T1000 (cell line): Measurements from ENCODE around the gene SDK2.

Source experiments
- DNase-seq: peaks from one replicate; lab custom pipeline; 2025; ENCODE audit warnings: mixed read lengths; lab: John Stamatoyannopoulos, UW

Gene SDK2

DNA sequence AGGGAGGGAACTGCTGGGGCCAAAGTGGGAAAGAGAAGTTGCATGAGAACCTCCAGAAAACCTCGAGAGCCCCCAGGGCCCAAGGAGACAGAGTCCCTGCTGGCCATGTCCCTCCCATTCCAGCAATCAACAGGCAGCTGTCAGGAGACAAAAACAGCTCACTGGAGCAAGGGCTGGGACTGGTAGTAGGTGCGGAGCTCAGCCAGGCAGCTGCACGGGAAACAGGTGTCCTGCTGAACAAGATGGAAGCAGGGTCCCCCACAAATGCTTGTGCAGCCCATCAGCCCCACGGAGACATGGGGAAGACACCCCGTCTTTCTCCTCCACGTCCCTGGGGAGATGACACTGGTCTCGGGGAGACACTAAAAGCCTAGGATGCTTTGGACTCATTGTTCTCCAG lies 34.5 kb downstream of the SDK2 start:
- no peak for DNase-seq

DNA sequence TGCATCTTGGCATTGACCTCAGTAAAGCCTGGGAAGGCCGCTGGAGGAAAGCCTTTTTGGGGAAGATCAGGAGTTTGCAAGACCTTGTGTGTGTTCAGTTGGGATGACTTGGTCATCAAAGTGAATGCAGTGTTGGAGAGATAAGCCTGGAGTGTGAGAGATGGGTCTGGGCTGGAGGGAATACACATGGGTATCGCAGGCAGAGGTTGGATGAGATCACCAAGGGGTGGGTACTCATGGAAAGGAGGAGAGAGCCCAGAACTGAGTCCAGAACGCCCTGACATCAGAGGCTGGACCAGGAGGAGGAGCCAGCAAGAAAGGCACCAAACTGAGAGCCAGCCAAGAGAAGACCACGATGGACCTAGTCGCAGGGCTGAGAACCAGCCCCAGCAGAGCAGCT lies 35.2 kb downstream of the SDK2 start:
- no peak for DNase-seq

DNA sequence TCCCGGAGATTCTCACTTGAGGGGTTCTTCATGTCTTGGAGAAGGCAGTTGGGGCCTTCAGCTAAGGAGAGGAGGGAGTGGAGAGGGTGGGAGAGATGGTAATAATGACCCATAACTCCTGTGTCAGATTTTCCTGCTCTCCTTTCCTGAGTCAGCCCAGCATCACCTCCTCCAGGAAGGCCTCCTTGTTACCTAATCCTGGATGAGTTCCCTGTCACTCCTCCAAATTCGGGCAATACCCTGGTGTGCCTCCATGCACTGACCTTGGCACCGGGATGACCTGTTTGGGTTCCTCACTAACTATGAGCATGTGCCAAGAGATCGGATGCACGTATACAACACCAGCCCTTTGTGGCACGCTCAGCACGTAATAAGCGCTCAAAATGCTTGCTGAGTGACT lies 38.8 kb downstream of the SDK2 start:
- no peak for DNase-seq

DNA sequence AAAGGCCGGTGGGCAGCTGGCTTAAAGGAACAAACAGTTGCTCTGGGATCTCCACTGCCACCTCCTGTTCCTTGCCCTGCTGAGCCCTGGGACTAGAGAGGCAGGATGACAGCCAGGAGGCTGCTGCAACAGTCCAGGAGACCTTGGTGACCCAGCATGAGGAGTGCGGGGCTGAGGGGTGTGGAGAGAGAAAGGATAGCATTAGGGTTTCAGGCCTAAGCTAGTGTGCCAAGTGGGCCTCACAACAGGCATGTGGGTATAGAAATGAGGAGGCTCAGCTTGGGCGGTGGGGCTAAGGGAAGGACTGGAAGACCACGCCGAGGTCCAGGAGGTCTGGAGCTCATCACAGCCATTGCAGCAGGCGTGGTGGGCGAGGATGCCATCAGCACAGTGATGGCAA lies 39.8 kb downstream of the SDK2 start:
- no peak for DNase-seq

DNA sequence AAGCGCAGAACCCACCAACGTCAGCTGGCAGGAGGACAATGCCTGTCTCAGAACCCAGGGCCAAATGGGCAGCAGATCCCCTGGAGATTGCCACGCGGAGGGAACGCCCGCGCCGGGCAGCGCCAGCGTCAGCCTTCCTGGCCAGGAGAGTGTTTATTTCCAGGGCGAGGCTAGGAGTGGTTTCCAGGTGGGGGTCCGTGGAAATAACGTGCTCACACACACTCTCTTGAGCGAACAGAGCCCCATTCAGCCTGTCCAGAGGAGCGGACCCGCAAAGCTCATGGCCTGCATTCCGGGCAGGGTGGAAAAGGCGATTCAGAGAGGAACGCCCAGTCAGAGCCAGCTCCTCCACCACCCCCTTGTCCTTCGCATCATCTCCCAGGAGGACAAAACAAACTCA lies 40.3 kb downstream of the SDK2 start:
- no peak for DNase-seq

DNA sequence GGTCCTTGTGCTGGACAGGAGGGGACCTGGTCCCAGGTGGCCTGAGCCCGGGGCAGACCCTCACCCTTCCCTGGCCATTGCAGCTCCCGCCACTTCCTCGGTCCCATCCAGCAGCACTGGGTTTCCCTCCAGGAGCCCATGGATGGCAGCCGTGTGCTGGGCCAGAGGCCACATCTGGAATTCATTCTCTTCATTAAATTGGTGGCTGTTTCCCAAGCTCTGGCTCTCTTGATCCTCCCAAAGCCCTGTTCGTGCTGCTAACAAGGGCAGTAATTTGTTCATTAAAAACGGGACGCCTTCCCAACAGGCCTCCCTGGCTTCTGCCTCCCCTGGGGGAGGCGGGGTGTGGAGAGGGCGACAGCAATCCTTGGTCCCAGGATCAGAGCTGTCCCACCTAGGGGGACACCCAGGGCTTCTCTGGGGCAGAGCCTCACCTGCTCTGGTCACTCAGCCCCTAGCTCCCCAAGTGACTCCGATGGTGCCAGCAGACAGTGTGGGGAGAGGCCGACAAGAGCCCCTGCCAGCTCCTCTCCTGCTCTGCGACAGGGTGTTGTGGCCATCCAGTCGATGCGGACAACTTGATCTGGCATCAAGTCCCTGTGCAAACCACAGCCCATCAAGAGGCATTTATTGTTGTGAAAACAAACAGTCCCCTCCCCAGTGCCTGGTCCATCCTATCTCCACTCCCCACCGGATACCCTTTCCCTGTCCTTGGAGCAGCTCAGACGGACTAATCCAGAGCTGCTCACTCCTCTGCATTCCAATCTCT lies 44.0 kb downstream of the SDK2 start:
- DNase-seq, result no peak

DNA sequence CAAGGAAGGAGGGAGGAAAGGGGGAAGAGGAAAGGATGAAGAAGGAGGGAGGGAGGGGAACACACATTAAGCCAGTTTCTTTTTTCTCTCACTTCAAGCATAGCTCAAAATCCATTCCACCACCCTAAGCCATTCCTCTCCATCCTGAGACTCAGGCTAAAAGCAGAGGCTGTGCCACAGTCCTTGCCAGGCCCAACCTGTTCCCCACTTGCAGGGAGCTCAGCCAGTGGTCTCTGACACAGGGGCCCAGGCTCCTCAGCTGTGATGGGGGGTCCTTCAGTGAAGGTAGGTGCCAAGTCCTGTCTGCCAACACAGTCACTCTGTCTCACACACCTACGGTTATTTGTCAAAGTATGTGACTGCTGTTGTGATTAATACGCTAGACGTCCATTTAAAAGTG lies 44.6 kb downstream of the SDK2 start:
- no peak for DNase-seq

DNA sequence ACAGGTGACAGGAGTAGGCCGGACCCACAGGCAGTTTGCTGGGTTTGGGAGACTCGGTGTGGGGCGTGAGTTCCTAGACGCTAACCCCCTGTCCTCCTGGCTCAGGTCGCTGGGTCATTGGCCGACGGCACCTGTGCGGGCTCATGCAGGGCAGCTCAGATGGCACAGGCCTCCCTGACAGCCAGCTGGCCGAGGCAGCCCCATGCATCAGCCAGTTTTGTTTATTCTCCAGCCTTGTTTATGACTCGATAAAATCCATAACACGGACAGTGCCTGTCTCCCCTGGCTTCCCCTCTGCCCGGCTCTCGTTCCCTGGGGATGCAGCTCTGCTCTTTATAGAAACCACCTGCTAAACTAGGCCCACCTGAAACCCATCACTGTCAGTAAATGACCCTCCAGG lies 46.0 kb downstream of the SDK2 start:
- no peak for DNase-seq

DNA sequence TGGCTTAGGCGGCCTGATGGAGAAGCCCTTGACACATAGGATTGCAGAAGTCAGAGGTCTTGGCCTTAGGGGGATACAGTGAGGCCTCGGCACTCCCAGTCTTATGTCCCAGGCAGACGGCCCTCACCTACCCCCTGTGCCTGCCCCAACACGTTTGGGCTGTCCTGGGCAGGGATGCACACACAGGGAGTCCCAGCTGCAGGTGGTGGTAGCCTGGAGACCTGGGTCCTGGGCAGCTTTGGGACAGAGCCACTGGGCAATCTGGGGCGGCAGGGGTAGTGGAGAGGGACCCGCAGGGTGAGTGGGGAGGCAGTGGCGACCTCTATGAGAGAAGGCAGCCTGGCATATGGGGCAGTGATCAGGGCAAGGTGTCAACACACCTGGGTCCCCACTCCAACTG lies 48.3 kb downstream of the SDK2 start:
- DNase-seq, result no peak

DNA sequence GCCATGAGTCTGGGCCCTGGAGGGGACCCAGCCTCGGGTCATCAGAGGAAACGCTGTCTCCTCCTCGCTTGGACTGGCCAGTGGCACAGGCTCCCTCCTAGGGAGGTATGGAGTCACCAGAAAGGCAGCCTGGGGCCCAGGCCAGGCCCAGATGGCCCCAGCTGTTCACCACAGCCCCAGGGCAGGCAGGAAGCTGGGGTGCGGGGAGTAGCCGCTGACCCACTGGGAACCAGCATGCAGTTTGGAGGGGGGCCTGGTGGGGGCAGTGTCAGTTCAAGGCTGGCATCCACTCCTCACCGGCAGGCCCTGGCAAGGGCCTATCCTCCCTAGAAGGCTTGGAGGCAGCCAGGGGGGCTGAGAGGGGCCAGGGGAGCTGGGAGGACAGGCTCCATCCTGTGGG lies 48.8 kb downstream of the SDK2 start:
- no peak for DNase-seq

DNA sequence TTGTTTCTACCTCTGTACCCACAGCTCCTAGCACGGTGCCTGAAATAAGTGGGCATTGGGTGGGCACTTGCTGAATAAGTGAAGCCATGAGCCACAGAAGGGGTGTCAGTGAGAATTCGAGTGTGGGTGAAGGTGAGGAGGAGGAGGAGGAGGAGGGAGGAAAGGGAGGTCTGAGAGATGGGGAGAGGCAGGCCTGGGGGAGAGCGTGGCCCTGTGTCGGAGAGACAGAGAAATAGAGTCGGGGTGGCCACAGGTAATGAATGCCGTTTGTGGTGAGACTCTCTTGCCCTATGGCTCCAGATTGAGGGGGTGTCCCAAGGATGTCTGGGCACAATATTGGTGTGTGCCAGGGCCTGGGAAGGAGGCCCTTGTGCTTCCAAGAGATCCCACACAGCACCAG lies 49.2 kb downstream of the SDK2 start:
- DNase-seq, result no peak

DNA sequence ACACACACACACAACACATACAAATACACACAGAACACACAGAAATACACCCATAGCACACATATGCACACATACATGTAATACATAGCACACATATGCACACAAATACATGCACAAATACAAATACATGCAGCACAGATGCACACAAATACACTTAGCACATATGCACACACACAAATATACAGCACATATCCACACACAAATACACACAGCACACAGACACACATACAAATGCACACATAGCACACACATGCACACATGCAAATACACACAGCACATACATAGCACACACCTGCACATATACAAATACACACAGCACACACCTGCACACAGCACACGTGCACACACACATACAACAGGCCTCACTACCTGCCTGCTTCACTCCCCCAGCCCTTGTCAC lies 49.6 kb downstream of the SDK2 start:
- no peak for DNase-seq

DNA sequence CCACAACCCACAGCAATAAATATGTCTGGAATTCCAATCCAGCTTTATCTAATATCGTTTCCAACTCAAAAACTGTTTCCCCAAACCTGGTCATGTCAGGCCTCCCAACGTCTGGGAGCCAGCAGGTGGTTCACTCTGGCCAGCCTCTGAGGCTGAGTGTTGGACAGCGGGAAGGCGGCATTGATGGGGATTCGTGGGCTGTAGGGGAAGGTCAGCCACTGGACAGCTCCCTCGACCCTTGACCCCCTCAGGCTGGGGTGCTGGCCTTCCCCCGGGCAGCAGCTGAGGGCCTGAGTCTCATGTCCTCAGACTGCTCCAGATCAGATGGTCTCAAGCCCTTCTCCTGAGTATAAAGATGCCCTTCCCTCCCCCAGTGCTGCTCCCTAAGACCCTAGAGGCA lies 50.2 kb downstream of the SDK2 start:
- no peak for DNase-seq

DNA sequence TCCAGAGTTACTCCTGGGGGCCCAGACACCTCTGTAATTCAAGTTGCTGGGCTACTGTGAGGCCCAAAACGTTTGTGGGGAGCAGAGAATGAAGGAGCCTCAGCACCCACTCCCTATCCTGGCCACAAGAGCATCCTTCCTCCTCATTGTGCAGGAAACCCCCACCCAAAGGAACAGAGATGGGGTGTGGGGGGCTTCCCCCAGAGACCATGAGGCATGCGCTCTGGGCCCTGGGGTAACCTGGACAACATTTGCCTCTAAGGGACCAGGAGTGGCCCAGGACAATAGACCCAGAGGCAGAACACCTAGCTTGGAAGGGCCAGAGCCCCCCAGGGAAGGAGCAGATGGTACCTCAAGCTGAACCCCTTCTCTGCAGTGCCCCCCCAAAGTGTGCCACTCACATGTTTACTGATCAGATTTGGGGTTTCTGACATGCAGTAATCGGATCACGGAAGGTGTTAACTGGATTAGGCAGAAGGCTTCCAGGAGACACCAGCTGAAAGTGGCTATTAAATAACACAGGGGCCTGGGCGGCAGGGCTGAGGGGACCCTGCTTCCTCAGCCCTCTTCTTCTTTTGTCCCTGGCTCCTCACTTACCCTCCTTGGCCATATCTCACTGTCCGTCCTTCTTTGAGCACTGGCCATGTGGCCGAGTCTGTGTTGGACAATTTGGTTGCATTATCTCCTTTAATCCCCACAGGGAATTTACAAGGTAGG lies 50.8 kb downstream of the SDK2 start:
- no peak for DNase-seq

DNA sequence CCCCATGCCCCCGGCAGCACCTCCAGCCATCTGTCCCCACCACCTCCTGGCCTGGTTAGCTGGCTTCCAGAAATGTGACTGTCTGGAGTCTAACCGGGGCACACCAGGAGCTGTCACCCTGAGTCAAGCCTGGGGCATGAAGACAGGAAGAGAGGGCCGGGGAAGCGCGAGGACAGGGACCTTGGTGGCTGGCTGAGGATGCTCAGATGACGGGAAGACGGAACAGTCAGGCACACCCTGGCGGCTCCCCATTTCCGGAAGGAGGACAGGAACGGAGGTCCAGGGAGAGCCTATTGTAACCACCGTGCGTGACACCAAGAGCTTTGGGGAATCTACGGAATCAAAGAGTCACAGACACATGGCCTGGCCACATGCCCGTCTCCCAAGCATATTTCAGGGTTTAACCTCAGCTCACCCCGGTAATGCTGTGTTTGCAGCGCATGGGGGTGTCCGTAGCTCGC lies 51.7 kb downstream of the SDK2 start:
- DNase-seq, result no peak

DNA sequence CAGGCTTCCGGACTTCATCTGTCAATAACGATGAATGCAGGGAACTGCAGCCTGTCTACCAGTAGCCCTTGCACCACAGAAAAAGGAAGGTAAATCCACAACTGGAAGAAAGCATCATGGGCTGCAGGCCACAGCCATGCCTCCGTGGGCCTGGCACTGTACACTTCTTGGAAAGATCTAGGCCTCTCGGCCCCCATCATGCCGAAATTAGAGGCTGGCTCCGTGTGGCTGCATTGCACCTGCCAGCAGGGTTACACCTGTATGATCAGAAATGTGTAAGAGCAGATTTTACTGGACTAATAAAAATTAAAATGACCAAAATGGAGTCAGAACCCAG lies 52.2 kb downstream of the SDK2 start:
- no peak for DNase-seq

DNA sequence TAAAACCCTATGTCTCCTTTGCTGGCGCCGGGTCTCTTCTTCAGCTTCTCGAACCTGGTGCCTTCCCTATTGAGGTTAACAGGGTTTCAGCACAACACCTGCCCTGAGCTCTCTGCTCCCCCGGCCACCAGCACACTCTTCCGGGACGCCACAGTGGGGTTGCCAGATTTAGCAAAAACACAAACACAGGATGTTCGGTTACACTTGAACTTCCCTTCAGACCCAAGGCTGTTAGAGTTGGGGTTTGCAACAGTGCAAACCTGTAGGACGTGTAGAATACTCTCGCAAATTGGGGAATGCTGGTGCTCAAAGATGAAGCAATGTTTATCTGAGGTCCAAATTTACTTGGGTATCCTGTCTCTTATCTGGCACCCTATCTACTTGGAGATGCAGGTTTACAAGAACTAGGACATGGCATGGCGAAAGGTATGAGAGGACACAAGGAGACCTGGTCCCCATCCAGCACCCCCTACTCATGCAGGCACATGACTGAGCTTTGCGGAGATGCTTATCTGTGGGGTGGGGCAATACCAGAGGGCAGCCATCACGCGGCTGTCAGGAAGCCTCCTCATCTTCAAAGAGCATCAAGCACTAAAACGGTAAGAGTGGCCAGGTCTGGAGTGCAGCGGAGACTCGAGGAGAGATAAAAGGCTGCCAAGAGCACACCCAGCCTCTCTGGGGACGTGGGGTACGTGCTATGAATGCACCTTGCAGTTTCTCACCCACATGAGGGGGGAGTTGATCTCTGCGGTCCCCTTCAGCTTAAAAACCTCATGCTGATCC lies 52.8 kb downstream of the SDK2 start:
- no peak for DNase-seq

DNA sequence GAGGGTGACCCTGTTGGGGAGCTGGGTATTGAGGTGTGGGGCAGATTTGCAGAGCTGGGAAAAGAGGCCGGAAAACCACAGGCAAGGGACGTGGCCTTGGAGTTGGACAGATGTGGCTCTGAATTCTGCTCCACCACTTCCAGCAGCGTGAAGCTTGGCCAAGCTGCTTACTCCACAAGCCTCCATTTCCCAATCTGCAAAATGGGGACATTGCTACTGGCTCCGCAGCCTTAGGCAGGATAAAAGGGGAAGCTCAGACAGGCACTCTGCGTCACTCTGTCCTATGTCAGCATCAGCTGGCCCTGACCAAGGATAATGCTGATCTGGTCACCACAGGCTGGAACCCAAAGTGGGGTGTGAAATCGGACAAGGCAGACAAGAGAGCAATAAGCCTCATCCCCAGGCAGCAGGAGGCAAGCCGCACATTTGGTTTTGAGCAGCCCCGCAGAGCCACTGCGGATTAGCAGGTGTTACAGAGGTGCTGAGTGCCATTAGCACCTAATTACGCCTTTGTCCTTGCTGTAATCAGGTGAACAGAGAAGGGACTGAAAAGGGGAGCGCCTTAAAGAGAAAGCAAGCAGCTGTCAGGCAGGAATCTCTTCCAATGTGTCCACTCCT lies 54.8 kb downstream of the SDK2 start:
- DNase-seq, result no peak

DNA sequence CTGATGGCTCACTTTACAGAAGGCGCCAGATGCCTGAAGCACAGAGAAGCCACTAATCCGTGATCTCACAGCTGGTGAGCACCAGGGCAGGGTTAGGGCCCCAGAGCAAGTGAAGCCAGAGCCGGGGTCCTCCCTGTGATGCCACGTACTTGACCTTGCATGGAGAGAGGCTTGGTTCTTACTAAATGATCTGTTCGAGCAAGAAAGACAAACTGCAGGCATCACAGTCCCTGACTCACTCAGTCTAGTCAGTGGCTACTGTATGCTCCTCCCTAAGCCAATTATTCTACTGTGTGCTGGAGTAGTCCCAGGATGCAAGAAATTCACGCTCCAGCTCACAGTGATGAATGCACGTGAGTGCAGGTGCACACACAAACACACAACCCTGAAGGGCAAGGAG lies 55.4 kb downstream of the SDK2 start:
- no peak for DNase-seq

DNA sequence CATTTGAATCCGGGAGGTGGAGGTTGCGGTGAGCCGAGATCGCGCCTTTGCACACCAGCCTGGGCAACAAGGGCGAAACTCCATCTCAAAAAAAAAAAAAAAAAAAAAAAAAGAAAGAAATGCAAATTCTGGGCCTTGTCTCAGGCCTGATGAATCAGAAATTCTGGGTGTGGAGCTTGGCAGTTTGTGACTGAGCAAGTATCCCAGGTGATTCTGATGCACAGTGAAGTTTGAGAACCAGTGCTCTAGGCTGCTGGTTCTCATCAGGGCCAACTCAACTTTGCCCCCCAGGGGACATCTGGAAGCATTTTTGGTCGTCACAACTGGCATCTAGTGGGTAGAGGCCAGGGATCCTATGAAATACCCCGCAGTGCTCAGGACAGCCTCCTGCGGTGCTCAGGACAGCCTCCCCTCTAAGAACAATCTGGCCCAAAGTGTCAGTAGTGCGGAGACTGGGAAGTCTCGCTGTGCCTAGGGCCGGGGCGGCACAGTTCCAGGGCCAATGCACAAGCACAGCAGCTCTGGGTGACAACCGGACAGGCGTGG lies 55.9 kb downstream of the SDK2 start:
- DNase-seq, result no peak

DNA sequence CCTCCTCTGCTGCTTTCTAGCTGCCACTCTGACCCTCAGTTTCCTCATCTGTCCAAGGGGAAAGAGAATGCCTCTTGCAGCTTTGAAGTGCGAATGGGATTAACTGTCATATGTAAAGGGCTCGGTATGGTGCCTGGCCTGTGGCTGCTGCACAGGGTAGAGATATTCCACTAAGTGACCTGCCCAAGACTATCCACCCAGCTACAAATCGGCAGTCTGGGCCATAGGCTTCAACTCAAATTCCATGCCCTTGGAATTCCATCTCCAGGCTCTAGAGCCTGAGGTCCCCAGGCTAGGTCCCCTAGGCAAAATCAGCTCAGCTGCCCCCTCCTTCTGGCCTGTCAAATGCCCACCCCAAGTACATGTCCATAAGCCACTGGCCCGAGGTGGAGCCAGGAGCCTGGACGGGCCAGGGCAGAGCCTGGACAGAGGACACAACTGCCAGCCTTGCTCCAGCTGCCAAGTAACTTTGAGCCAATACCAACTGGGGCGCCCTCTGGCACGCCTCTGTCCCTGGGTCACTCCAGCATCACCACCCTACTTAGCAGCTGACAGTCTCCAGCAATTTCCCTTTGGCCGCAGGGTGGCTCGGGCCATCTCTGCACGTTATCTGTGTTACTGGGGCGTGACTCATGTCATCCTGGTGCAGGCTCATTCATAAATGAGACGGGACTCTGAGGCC lies 57.2 kb downstream of the SDK2 start:
- DNase-seq, result no peak
